SH-SY5Y (cell line): ENCODE data around the gene PPARD.

ENCODE experiments used
- GATA2 ChIP-seq: IDR thresholded peaks from 2 replicates; pipeline ENCODE4 v1.6.1; 2011; ENCODE audit warnings: mild to moderate bottlenecking, low read depth, low read length
- GATA3 ChIP-seq: IDR thresholded peaks from 2 replicates; pipeline ENCODE4 v1.6.1; 2011; ENCODE audit warnings: low read depth, mild to moderate bottlenecking, low read length, moderate library complexity

DNA sequence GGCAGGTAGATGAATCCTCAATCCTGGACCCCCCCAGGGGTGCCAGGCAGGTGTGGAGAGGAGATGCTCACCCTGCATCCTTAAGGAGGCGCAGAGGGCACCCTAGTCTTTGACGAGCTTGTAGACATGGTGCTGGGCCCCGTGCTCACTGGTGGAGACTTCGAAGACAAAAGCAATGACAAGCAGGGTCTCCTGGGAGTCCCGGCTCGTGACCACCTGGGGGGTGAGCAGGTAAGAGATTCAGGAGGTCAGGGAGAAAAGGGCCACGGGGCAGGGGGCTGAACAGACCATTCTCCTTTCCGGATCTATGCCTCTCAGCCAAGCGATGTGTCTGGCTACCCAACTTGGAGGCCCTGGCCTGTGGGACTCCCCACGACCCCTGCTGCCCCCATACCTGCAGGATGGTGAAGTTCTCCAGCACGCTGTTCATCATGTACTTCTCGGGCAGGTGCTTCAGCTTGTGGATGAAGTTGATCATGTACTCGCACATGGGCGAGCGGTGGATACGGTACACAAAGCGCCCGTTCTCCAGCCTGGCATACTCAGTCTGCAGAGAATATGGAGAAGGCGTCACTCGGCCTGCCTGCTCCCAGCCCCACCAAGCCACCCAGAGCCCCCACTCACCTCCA lies 132.7 kb downstream of the PPARD start:
- no peak for TF ChIP-seq GATA2
- no peak for TF ChIP-seq GATA3
